Measurements from ENCODE around the gene PNPLA1.

- TF ChIP-seq EZH2phosphoT487 (IDR thresholded peaks at IDR 0.05) (no peak), CTCF (IDR thresholded peaks at IDR 0.05) (peak; percentile 98)
Observed at GRCh38 chr6:36340618-36341454, 71.0 kb downstream of the PNPLA1 start.

Measured in neural progenitor cell (in vitro differentiated cells).